NCI-H446 (cell line): ENCODE results near the gene CLDN7.
A peak's percentile ranks its signal among the peaks of the same experiment; 100 is the strongest.

Experiments
- DNase-seq, 2 experiments: peaks; one replicate each; lab custom pipeline; 2025; lab: John Stamatoyannopoulos, UW

CLDN7 gene

GRCh38 chr17:7237266-7237760 is 25.0 kb downstream of the CLDN7 start:
- no peak for DNase-seq

DNA sequence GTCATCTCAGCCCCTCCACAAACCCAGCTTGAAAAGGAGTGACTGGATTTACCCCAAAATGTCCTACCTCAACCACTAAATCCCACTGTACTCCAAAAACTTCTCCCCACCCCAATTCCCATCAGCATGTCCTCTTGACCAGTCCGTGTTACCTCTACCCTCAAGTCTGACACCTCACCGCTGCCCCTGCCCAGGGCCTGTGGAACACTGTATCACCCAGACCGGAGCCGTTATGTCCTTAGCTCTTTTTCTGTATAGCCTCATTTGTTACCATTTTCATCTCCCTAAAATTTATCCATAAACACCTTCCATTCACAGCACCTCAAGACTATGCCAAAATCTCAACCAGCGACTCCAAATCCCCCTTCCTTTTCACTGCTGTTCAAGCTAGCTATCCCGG is 25.5 kb downstream of the CLDN7 start:
- DNase-seq, result no peak

GRCh38 chr17:7235693-7236665 is 26.3 kb downstream of the CLDN7 start:
- DNase-seq, result no peak

- peak; percentile 87 to 92 for DNase-seq
Measured at GRCh38 chr17:7234083-7234951, 28.0 kb downstream of the CLDN7 start, which contains the start of gene DVL2. Gene DVL2 (minus strand): TSS chr17:7234517. CDS start chr17:7234262, 255 bp downstream.

DNA sequence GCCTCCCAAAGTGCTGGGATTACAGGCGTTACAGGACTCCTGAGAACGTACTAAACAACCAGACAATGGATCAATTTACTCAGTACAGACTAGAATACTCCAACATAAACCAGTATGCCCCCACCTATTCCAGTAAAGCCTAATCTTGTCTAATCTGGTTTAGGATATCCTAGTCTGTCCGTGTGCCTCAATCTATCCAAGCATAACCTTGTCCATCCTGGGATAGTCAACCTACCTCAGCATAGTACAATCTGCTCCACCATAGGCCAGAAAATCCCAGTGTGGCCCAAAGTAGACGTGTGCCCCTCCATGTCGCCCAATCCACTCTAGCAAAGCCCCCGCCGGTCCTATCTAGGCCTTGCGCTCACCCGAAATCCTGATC is 28.6 kb downstream of the CLDN7 start:
- DNase-seq, result no peak

DNA sequence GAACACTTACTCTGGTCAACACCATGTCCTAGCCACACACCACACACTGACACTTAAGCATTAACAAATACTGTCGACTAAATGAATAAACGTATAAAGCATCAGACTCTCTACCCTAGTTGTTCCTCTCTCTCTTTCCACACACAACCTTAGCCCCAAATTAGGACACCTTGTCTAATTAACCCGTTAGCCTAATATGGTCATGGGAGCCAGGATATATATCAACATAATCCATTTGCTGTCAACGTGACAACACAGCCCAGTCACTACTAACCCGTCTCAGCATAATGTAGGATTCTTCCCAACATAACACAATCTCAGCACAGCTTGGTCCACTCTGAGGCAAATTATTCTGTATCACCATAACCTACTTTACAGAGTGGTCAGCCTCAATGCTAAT is 30.2 kb downstream of the CLDN7 start:
- DNase-seq, result no peak

- no peak for DNase-seq
Measured at GRCh38 chr17:7229504-7229903, 32.8 kb downstream of the CLDN7 start.

GRCh38 chr17:7228920-7229319 is 33.4 kb downstream of the CLDN7 start:
- no peak for DNase-seq

GRCh38 chr17:7226721-7227710 is 35.3 kb downstream of the CLDN7 start:
- DNase-seq, result no peak

DNA sequence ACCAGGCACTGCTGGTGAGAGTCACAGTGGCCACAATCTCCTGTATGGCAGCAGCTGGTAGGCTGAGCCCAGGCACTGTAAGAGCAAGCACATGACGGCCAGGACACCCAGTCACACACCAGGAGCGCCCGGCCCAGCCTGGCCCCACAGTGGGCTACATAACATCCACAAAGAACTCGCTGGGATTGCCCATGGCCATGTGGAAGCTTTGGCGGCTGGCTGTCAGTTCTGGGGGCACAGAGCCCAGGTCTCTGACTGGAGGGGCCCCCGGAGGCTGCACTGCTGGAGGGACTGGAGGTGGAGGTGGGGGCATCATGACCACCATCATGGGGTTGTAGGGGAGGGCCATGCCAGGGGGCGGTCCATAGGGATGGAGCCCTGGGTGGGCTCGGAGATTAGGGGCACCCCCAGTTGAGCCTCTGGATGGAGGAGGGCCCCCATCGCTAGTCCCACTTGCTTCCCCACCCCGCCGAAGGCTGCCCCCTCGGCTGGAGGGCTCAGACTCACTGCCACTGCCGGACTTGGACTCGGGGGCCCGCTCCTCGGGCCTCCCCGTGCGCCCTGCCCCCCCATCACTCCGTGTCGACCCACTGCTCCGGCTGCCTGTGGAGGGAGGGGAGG is 36.5 kb downstream of the CLDN7 start:
- DNase-seq, result no peak

DNA sequence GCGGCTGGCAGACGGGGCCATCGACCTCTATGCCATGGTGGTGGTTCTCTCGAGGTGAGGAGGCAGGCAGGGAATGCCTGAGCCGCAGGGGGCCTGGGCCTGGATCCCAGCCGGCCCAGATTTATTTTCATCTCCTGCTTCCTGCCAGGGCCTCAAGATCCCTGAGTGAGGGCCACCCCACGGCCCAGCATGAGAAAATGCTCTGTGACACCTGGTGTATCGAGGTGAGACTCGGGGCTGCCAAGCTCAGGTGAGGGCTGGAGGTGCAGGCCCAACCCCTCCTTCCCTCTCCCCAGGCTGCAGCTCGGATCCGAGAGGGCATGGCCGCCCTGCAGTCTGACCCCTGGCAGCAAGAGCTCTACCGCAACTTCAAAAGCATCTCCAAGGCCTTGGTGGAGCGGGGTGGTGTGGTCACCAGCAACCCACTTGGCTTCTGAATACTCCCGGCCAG is 37.6 kb downstream of the CLDN7 start:
- DNase-seq, result no peak

GRCh38 chr17:7224110-7224509 is 38.2 kb downstream of the CLDN7 start:
- DNase-seq, result no peak

- no peak for DNase-seq
Measured at GRCh38 chr17:7223375-7223774, 38.9 kb downstream of the CLDN7 start.

DNA sequence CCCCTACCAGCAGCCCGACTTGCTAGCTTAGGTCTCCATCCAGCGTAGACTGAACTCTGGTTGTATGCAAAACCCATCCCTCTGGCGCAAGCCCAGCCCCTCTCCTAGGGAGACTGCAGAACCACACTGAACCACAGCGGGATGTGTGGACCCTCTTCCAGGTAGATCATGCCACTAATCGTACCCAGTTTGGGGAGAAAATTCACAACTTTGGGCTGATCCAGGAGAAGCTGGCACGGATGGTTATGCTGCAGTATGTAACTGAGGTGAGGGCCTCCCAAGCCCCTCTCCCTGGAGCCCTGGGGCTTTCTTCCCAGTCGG is 39.3 kb downstream of the CLDN7 start:
- no peak for DNase-seq

- no peak for DNase-seq
Measured at GRCh38 chr17:7222093-7222971, 39.9 kb downstream of the CLDN7 start.

GRCh38 chr17:7221278-7222092 is 40.8 kb downstream of the CLDN7 start:
- DNase-seq, result no peak

GRCh38 chr17:7220593-7221277 is 41.5 kb downstream of the CLDN7 start:
- DNase-seq, result peak in 1 of 2 experiments; percentile 33

DNA sequence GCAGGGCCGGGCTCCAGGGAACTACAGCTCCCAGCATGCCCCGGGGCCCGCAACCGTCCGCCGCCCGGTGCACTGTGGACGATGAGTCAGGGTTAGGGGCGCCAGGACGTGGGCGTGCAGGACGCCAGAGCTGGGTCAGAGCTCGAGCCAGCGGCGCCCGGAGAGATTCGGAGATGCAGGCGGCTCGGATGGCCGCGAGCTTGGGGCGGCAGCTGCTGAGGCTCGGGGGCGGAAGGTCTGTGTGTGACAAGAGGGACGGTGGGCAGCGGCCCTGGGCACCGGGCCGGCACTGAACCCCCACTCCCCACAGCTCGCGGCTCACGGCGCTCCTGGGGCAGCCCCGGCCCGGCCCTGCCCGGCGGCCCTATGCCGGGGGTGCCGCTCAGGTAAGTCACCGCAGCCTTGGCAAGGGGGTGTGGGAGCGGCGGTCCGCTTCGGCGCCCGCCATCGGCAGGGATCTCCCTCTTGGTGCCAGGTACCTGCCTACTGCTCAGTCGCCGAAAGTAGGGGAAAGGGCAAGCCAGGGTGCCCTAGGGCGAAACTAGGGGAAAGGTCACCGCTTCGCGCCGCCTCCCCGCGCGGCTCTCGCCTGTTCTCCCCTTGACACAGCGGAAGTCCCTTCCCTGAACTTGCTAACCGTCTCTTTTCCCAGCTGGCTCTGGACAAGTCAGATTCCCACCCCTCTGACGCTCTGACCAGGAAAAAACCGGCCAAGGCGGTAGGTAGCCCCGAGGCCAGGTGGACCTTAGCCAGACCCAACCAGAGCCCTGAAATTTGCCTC is 42.3 kb downstream of the CLDN7 start, which contains the start of the genes ACADVL and DLG4:
TSS of gene ACADVL (plus strand) at position 127 of the 781 bp plus-strand sequence. CDS start at position 174, 47 bp downstream.
TSS of gene DLG4 (minus strand) at position 25 of the 781 bp plus-strand sequence.
- peak in 1 of 2 experiments; percentile 80 for DNase-seq
